Measurements from ENCODE around the gene KCNG3.

KCNG3 gene

GRCh38 chr2:42519624-42520023 lies 25.8 kb upstream of the KCNG3 start:
- no peak for TF ChIP-seq CTCF (IDR thresholded peaks at IDR 0.05; ENCODE audit: insufficient read depth, low read depth, low read length, missing control alignments)
- no peak for DNase-seq (ENCODE audit: low read depth)
- H3K4me3 ChIP-seq (ENCODE audit: low read length), result no peak overlapping the region

- TF ChIP-seq CTCF (IDR thresholded peaks at IDR 0.05; ENCODE audit: insufficient read depth, low read depth, low read length, missing control alignments), result no peak
- DNase-seq (ENCODE audit: low read depth), result no peak
- no peak overlapping the region for H3K4me3 ChIP-seq (ENCODE audit: low read length)
Observed at GRCh38 chr2:42516418-42516901, 22.7 kb upstream of the KCNG3 start.

- peak; percentile 76 for TF ChIP-seq CTCF (IDR thresholded peaks at IDR 0.05; ENCODE audit: insufficient read depth, low read depth, low read length, missing control alignments)
- DNase-seq (ENCODE audit: low read depth), result peak; percentile 70
- H3K4me3 ChIP-seq (ENCODE audit: low read length), result no peak overlapping the region
Observed at GRCh38 chr2:42513252-42513918, 19.6 kb upstream of the KCNG3 start.

- H3K4me3 ChIP-seq (ENCODE audit: low read length), result no peak overlapping the region
- TF ChIP-seq CTCF (IDR thresholded peaks at IDR 0.05; ENCODE audit: insufficient read depth, low read depth, low read length, missing control alignments), result no peak
- DNase-seq (ENCODE audit: low read depth), result no peak
Observed at GRCh38 chr2:42510608-42511243, 16.9 kb upstream of the KCNG3 start.

GRCh38 chr2:42510191-42510590 lies 16.4 kb upstream of the KCNG3 start:
- no peak for TF ChIP-seq CTCF (IDR thresholded peaks at IDR 0.05; ENCODE audit: insufficient read depth, low read depth, low read length, missing control alignments)
- DNase-seq (ENCODE audit: low read depth), result no peak
- H3K4me3 ChIP-seq (ENCODE audit: low read length), result no peak overlapping the region

GRCh38 chr2:42504364-42505230 lies 10.8 kb upstream of the KCNG3 start:
- no peak for DNase-seq (ENCODE audit: low read depth)
- TF ChIP-seq CTCF (IDR thresholded peaks at IDR 0.05; ENCODE audit: insufficient read depth, low read depth, low read length, missing control alignments), result no peak
- no peak overlapping the region for H3K4me3 ChIP-seq (ENCODE audit: low read length)

Data from epithelial cell of esophagus (primary cell).